ENCODE data around the gene TTC34.

The TTC34 gene

DNA sequence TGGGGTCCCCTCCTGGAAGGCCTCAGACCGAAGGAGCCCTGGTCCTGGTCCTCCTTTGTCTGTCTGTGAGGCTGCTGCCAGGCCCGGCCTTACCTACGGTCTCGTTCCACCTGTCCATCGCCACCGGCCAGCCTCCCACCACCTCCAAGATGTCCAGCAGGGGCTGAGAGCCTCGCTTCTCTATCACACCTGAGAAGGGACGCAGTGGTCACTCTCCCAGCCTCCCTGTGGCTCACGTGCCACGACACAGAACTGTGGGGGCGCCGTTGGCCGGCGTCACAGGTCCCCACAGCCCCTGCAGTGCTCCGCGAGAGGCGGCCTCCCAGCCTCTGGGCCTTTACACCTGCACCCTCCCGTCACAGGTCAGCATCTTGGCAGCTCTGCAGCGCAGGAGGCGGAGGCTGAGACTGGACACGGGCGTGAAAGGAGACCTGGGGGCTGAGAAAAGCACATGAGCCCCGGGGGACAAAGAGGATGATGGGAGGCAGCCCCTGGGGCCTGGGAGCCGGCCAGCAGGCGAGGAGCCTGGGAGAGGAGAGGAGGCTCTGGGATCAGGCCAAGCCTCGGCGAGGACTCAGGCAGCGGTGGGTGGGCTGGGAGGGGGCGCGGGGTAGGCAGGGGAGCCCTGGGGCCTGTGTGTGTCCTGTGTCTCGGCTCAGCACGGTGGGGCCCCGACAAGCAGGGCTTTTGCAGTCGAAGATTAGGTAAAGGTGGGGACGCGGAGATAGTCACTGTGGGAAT is 194.4 kb downstream of the TTC34 start:
- Histone ChIP-seq H3K79me2 (ENCODE audit: insufficient read depth, low read length) (no peaks in the 10 kb centered on the region), H3K4me1 (ENCODE audit: insufficient read depth, low read length, poor library complexity, severe bottlenecking) (no peaks in the 10 kb centered on the region), H3K9ac (ENCODE audit: low read depth, low read length, poor library complexity, severe bottlenecking) (no peak overlapping the region), H3K9me2 (replicated peaks; ENCODE audit: low read depth, low read length) (no peaks in the 10 kb centered on the region), H4K20me1 (ENCODE audit: insufficient read depth, low read length, poor library complexity, severe bottlenecking) (no peaks in the 10 kb centered on the region), H2AFZ (ENCODE audit: low read length) (no peak overlapping the region), H3K9me3 (ENCODE audit: insufficient read depth, low read depth, low read length) (peaks cover 7% of the 10 kb centered on the region; the same call in 1 of the 2 replicates), H3K36me3 (ENCODE audit: insufficient read depth, low read length) (no peaks in the 10 kb centered on the region), H3K27me3 (ENCODE audit: insufficient read depth, low read length, poor library complexity, severe bottlenecking) (no peaks in the 10 kb centered on the region), H3F3A (ENCODE audit: low read depth) (no peaks in the 10 kb centered on the region), H3K4me2 (ENCODE audit: low read depth, low read length, poor library complexity, severe bottlenecking) (no peak overlapping the region), H3K4me3 (ENCODE audit: low read length, poor library complexity, severe bottlenecking) (no peak overlapping the region)
- TF ChIP-seq, protein P1, sequence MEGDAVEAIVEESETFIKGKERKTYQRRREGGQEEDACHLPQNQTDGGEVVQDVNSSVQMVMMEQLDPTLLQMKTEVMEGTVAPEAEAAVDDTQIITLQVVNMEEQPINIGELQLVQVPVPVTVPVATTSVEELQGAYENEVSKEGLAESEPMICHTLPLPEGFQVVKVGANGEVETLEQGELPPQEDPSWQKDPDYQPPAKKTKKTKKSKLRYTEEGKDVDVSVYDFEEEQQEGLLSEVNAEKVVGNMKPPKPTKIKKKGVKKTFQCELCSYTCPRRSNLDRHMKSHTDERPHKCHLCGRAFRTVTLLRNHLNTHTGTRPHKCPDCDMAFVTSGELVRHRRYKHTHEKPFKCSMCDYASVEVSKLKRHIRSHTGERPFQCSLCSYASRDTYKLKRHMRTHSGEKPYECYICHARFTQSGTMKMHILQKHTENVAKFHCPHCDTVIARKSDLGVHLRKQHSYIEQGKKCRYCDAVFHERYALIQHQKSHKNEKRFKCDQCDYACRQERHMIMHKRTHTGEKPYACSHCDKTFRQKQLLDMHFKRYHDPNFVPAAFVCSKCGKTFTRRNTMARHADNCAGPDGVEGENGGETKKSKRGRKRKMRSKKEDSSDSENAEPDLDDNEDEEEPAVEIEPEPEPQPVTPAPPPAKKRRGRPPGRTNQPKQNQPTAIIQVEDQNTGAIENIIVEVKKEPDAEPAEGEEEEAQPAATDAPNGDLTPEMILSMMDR (conservative IDR thresholded peaks at IDR 0.05; ENCODE audit: low read length), result no peak
- no peak for TF ChIP-seq EZH2phosphoT487 (IDR thresholded peaks at IDR 0.05; ENCODE audit: borderline replicate concordance)

DNA sequence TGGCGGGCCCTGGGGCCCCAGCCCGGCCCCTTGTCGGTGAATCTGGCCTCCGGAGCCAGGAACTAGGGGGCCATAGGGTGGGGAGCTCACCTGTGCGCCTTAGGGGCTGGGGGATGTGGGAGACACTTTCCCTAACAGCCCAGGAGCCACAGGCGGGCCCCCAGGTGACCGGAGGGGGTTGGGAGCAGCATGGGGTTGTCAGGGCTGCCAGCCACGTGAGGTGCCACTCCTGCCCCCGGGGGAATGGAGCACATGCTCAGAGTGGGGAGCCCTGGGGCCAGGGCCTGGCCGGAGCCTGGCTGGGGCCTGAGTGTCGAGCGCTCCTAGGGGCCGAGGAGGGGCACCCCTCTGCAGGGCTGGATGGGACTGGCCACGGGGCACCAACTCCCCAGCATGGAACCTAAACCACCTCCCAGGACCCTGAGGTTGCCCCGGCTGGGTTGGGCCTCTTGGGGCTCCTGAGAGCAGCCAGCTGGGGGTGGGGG is 195.1 kb downstream of the TTC34 start:
- Histone ChIP-seq H3F3A (ENCODE audit: low read depth) (no peaks in the 10 kb centered on the region), H3K4me3 (ENCODE audit: low read length, poor library complexity, severe bottlenecking) (no peak overlapping the region), H3K27me3 (ENCODE audit: insufficient read depth, low read length, poor library complexity, severe bottlenecking) (no peaks in the 10 kb centered on the region), H3K9me2 (replicated peaks; ENCODE audit: low read depth, low read length) (no peaks in the 10 kb centered on the region), H4K20me1 (ENCODE audit: insufficient read depth, low read length, poor library complexity, severe bottlenecking) (no peaks in the 10 kb centered on the region), H3K79me2 (ENCODE audit: insufficient read depth, low read length) (no peaks in the 10 kb centered on the region), H3K4me2 (ENCODE audit: low read depth, low read length, poor library complexity, severe bottlenecking) (no peak overlapping the region), H3K9me3 (ENCODE audit: insufficient read depth, low read depth, low read length) (peaks cover 7% of the 10 kb centered on the region; the same call in 1 of the 2 replicates), H2AFZ (ENCODE audit: low read length) (no peak overlapping the region), H3K36me3 (ENCODE audit: insufficient read depth, low read length) (no peaks in the 10 kb centered on the region), H3K4me1 (ENCODE audit: insufficient read depth, low read length, poor library complexity, severe bottlenecking) (no peaks in the 10 kb centered on the region), H3K9ac (ENCODE audit: low read depth, low read length, poor library complexity, severe bottlenecking) (no peak overlapping the region)
- TF ChIP-seq EZH2phosphoT487 (IDR thresholded peaks at IDR 0.05; ENCODE audit: borderline replicate concordance), result no peak
- TF ChIP-seq, protein P1 (conservative IDR thresholded peaks at IDR 0.05; ENCODE audit: low read length), result no peak

DNA sequence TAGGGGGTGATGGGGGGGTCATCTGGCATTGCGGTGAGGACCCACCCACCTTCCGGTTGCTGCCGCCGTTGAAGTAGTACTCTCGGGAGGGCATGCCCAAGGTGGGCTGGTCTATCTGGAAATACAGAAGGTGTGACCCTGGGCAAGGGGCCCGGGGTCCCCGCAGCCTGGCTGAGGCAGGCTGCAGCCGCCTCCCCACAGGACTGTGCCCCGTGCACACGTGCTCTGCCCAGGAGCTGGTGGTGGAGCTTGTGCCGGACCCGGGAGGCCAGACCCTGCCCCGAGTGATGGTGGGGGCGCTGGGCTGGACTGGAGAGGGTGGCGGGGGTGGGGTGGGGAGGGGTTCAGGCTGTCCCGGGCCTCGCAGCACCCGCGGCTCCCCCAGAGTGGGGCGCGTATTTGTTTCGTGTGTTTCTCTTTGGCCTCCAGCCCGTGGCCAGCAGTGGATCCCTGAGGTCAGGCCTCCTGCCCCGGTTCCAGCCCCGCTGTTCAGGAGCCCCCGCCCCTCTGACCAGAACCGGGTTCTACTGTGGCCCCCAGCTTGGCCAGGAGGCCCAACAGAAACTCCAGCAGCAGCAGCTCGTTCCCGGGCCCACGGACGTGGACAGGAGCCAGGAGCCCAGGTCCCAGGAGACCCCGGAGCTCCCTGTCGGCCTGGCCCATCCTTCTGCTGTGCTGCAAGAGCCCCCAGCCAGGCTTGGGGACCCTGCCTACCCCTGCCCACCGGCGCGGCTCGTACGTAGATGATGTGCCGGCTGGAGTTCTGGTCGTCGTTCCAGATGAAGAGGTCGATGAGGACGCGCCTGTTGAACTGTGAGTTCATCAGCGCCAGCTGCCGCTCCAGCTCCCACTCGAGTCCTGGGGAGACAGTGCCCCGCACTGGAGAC is 195.7 kb downstream of the TTC34 start:
- no peak for TF ChIP-seq EZH2phosphoT487 (IDR thresholded peaks at IDR 0.05; ENCODE audit: borderline replicate concordance)
- TF ChIP-seq, protein P1 (conservative IDR thresholded peaks at IDR 0.05; ENCODE audit: low read length), result no peak
- no peak overlapping the region for H3K4me3 ChIP-seq (ENCODE audit: low read length, poor library complexity, severe bottlenecking)
- H3K36me3 ChIP-seq (ENCODE audit: insufficient read depth, low read length), result no peaks in the 10 kb centered on the region
- no peak overlapping the region for H3K9ac ChIP-seq (ENCODE audit: low read depth, low read length, poor library complexity, severe bottlenecking)
- H3K4me2 ChIP-seq (ENCODE audit: low read depth, low read length, poor library complexity, severe bottlenecking), result no peak overlapping the region
- no peaks in the 10 kb centered on the region for H3K27me3 ChIP-seq (ENCODE audit: insufficient read depth, low read length, poor library complexity, severe bottlenecking)
- H3K79me2 ChIP-seq (ENCODE audit: insufficient read depth, low read length), result no peaks in the 10 kb centered on the region
- H3K9me2 ChIP-seq (replicated peaks; ENCODE audit: low read depth, low read length), result no peaks in the 10 kb centered on the region
- no peaks in the 10 kb centered on the region for H3K4me1 ChIP-seq (ENCODE audit: insufficient read depth, low read length, poor library complexity, severe bottlenecking)
- no peaks in the 10 kb centered on the region for H3F3A ChIP-seq (ENCODE audit: low read depth)
- no peaks in the 10 kb centered on the region for H4K20me1 ChIP-seq (ENCODE audit: insufficient read depth, low read length, poor library complexity, severe bottlenecking)
- H3K9me3 ChIP-seq (ENCODE audit: insufficient read depth, low read depth, low read length), result peaks cover 7% of the 10 kb centered on the region; the same call in 1 of the 2 replicates
- no peak overlapping the region for H2AFZ ChIP-seq (ENCODE audit: low read length)

Data from Loucy (cell line).